Testis (tissue), 2 donors: ENCODE measurements around the gene PRKCA.

Experiments used
- CTCF ChIP-seq, 3 experiments: fragments of 450-650 bp in 2 of 3; fragments of 200-600 bp in 1 of 3; sonication (generic) in 1 of 3; IDR thresholded peaks; one replicate each; pipeline ENCODE4 v1.5.1; 2016 to 2019; ENCODE audit warnings: antibody characterized with exemption in 3 of 3, mild to moderate bottlenecking in 2 of 3, moderate library complexity in 1 of 3
- POLR2A ChIP-seq: fragments of 450-650 bp; IDR thresholded peaks from one replicate; pipeline ENCODE4 v1.6.1; 2017; ENCODE audit warnings: antibody characterized with exemption, mild to moderate bottlenecking, moderate library complexity

GRCh38 chr17:66686601-66687000, 384.2 kb downstream of the PRKCA start:
- no peak for TF ChIP-seq CTCF (IDR thresholded peaks at IDR 0.05)
- no peak for TF ChIP-seq POLR2A
